Smooth muscle cell (in vitro differentiated cells): ENCODE measurements around the gene CSNK1A1L. TPM values are rescaled to one million over a fixed set of nuclear protein-coding genes. Genes with fewer than 3 reads are reported as not detected.
A peak's percentile ranks its signal among the peaks of the same experiment; 100 is the strongest.

Source experiments
- DNase-seq: peaks from one replicate; lab custom pipeline; 2025; ENCODE audit not compliant: unreplicated experiment; lab: John Stamatoyannopoulos, UW
- H2AFZ ChIP-seq: fragments of 200-600 bp; sonication (generic); 2 replicates; pipeline ENCODE4 v1.6.0; 2016; ENCODE audit warnings: antibody characterized with exemption, low read depth, mild to moderate bottlenecking
- H3F3A ChIP-seq: fragments of 200-600 bp; sonication (generic); 2 replicates; pipeline ENCODE4 v1.6.0; 2017; ENCODE audit warnings: antibody characterized with exemption, low read depth
- H3K27ac ChIP-seq: fragments of 200-600 bp; sonication (generic); 2 replicates; pipeline ENCODE4 v1.5.1; 2016; ENCODE audit warnings: low read depth, mild to moderate bottlenecking
- H3K27me3 ChIP-seq: fragments of 200-600 bp; sonication (generic); 2 replicates; pipeline ENCODE4 v1.6.1; 2016; ENCODE audit warnings: low read depth, mild to moderate bottlenecking
- H3K36me3 ChIP-seq: fragments of 200-600 bp; sonication (generic); 2 replicates; pipeline ENCODE4 v1.5.1; 2016; ENCODE audit warnings: low read depth
- H3K4me1 ChIP-seq: fragments of 200-600 bp; sonication (generic); 2 replicates; pipeline ENCODE4 v1.5.1; 2016; ENCODE audit warnings: low read depth
- H3K4me2 ChIP-seq: fragments of 200-600 bp; sonication (generic); 2 replicates; pipeline ENCODE4 v1.6.0; 2016; ENCODE audit warnings: mild to moderate bottlenecking
- H3K4me3 ChIP-seq: fragments of 200-600 bp; sonication (generic); 2 replicates; pipeline ENCODE4 v1.5.1; 2016; ENCODE audit warnings: mild to moderate bottlenecking
- H3K79me2 ChIP-seq: fragments of 200-600 bp; sonication (generic); 2 replicates; pipeline ENCODE4 v1.6.0; 2016; ENCODE audit warnings: low read depth, mild to moderate bottlenecking
- H3K9ac ChIP-seq: fragments of 200-600 bp; sonication (generic); 2 replicates; pipeline ENCODE4 v1.6.0; 2016; ENCODE audit warnings: low read depth
- H3K9me3 ChIP-seq: fragments of 200-600 bp; sonication (generic); replicated peaks from 2 replicates; pipeline ENCODE4 v1.5.1; 2016; ENCODE audit warnings: low read depth
- H4K20me1 ChIP-seq: fragments of 200-600 bp; sonication (generic); 2 replicates; pipeline ENCODE4 v1.6.0; 2016; ENCODE audit warnings: low read depth
- WGBS: methylation state at CpG from one replicate; pipeline ENCODE4 v1.1.7; 2016; ENCODE audit warnings: low lambda C conversion rate; 5-methylcytosine and 5-hydroxymethylcytosine counted together
- polyA plus RNA-seq: library from polyadenylated mRNA; unstranded; fragments of >200 nt; fragmentation: Nextera tagmentation; extraction: Ambion mirVana; gene quantifications from 2 replicates; pipeline ENCODE4 v1.2.1, GENCODE V29; 2016
- total RNA-seq: library from RNA; depleted of rRNA; stranded (reverse); fragments of >200 nt; gene quantifications from 2 replicates; pipeline ENCODE4 v1.2.3, GENCODE V29; 2014
- TF ChIP-seq, protein P1 (sequence below): fragments of 200-600 bp; sonication (generic); IDR thresholded peaks from 2 replicates; pipeline ENCODE4 v1.5.1; 2017; ENCODE audit warnings: borderline replicate concordance, mild to moderate bottlenecking, antibody characterized with exemption; ENCODE audit not compliant: insufficient read depth, poor library complexity, severe bottlenecking

CSNK1A1L gene
- total and polyA plus RNA-seq, 2 experiments from 2014 or later, result not detected

DNA sequence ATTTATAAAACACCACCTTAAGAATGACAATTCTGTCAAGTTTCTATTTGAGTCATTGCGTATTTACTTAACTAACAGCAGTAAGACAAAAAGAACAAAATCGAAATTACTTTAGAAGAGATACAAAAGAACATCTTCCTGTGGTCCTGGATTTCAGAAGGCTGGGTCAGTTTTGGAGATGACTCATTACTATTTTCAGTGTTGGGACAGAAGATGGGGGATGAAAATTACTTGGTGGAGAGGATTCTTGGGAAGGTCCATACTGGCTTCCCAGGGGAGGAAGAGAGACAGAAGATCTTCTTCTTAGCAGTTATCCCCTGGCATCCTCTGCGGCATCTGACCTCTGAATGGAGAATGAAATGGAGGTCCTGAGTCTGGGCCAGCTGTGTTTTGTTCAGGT is 33.5 kb upstream of the CSNK1A1L start:
- TF ChIP-seq, protein P1, sequence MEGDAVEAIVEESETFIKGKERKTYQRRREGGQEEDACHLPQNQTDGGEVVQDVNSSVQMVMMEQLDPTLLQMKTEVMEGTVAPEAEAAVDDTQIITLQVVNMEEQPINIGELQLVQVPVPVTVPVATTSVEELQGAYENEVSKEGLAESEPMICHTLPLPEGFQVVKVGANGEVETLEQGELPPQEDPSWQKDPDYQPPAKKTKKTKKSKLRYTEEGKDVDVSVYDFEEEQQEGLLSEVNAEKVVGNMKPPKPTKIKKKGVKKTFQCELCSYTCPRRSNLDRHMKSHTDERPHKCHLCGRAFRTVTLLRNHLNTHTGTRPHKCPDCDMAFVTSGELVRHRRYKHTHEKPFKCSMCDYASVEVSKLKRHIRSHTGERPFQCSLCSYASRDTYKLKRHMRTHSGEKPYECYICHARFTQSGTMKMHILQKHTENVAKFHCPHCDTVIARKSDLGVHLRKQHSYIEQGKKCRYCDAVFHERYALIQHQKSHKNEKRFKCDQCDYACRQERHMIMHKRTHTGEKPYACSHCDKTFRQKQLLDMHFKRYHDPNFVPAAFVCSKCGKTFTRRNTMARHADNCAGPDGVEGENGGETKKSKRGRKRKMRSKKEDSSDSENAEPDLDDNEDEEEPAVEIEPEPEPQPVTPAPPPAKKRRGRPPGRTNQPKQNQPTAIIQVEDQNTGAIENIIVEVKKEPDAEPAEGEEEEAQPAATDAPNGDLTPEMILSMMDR, result no peak
- no peaks in the 10 kb centered on the region for H3K36me3 ChIP-seq
- H3K79me2 ChIP-seq, result no peaks in the 10 kb centered on the region
- no peak overlapping the region for H3K27ac ChIP-seq
- H3K4me1 ChIP-seq, result peaks cover 10% of the 10 kb centered on the region
- no peak overlapping the region for H3K4me3 ChIP-seq
- no peaks in the 10 kb centered on the region for H4K20me1 ChIP-seq
- H3K27me3 ChIP-seq, result no peaks in the 10 kb centered on the region
- H2AFZ ChIP-seq, result no peak overlapping the region
- H3K4me2 ChIP-seq, result no peak overlapping the region
- DNase-seq, result no peak
- 94% methylated on average over 3 of the region's 3 CpGs for WGBS
- H3F3A ChIP-seq, result no peaks in the 10 kb centered on the region
- no peaks in the 10 kb centered on the region for H3K9me3 ChIP-seq
- no peak overlapping the region for H3K9ac ChIP-seq

DNA sequence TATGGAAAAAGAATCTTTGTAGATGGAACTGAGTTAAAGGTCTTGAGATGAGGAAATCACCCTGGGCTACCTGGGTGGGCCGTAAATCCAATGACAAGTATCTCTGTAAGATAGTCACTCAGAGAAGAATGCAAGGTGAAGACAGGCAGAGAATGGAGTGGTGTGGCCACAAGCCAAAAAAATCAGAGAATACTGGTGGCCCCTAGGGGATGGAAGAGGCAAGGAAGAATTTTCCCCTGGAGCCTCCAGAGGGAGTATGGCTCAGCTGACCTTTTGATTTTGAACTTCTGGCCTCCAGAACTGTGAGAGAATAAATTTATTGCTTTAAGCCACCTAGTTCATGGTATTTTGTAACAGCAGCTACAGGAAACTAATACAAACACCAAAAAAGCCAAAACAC is 32.7 kb upstream of the CSNK1A1L start:
- Histone ChIP-seq H3K4me2 (no peak overlapping the region), H3K9me3 (no peaks in the 10 kb centered on the region), H3K27me3 (no peaks in the 10 kb centered on the region), H3K4me3 (no peak overlapping the region), H3K4me1 (peaks cover 10% of the 10 kb centered on the region), H2AFZ (no peak overlapping the region), H3K79me2 (no peaks in the 10 kb centered on the region), H3K27ac (no peak overlapping the region), H3K36me3 (no peaks in the 10 kb centered on the region), H4K20me1 (no peaks in the 10 kb centered on the region), H3F3A (no peaks in the 10 kb centered on the region), H3K9ac (no peak overlapping the region)
- TF ChIP-seq, protein P1, result no peak
- DNase-seq, result no peak
- WGBS, result 89% methylated on average over 1 of the region's 1 CpG

DNA sequence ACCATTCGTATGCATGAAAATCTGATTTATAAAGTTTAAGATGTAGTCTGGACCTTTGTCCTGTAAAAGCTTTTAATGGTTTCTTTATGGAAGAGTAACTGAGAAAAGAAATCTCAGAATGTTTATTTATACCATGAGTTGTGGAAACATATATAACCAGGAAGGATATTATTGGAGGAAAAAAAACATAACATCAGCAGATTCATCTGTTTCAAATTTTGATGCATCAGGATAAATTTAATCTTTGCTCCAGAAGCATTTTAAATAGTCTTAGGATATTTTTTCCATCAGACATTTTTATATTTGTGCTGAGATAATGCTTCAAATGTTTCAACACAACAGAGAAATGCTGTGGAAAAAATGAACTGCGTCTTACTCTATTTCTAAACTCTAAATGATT is 31.2 kb upstream of the CSNK1A1L start:
- Histone ChIP-seq H3K79me2 (no peaks in the 10 kb centered on the region), H3F3A (no peaks in the 10 kb centered on the region), H3K36me3 (no peaks in the 10 kb centered on the region), H3K9me3 (no peaks in the 10 kb centered on the region), H3K9ac (no peak overlapping the region), H3K4me2 (peak overlapping the region; percentile 1), H4K20me1 (no peaks in the 10 kb centered on the region), H2AFZ (no peak overlapping the region), H3K4me3 (no peak overlapping the region), H3K27me3 (no peaks in the 10 kb centered on the region), H3K4me1 (peaks cover 10% of the 10 kb centered on the region), H3K27ac (no peak overlapping the region)
- 93% methylated on average over 2 of the region's 2 CpGs for WGBS
- DNase-seq, result no peak
- TF ChIP-seq, protein P1, result no peak

DNA sequence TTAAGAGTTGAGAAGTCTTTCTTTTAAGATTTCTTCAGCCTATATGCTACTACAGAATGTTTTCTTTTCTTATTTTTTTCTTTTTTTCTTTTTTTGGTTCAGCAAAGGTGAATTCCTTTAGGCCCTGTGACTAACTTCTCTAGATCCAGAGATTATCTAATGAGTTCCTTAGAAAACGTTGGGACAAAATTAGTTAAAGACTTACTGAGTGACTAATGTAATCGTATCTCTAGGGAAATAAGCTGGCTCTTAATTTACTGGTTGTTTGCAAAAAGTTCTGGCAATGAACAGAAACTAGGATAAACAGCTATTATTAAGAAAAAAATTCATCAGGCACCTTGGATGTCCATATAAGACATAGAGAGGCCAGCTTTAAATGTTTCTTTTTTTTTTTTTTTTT is 30.7 kb upstream of the CSNK1A1L start:
- no peak overlapping the region for H3K9ac ChIP-seq
- DNase-seq, result no peak
- TF ChIP-seq, protein P1, result no peak
- H2AFZ ChIP-seq, result no peak overlapping the region
- peak overlapping the region; percentile 1 for H3K4me2 ChIP-seq
- 6% methylated on average over 2 of the region's 2 CpGs for WGBS
- H4K20me1 ChIP-seq, result no peaks in the 10 kb centered on the region
- no peaks in the 10 kb centered on the region for H3K79me2 ChIP-seq
- H3K27ac ChIP-seq, result peak overlapping the region; percentile 6
- peaks cover 10% of the 10 kb centered on the region for H3K4me1 ChIP-seq
- no peaks in the 10 kb centered on the region for H3F3A ChIP-seq
- H3K27me3 ChIP-seq, result no peaks in the 10 kb centered on the region
- H3K9me3 ChIP-seq, result no peaks in the 10 kb centered on the region
- H3K4me3 ChIP-seq, result no peak overlapping the region
- no peaks in the 10 kb centered on the region for H3K36me3 ChIP-seq
